IPS-20b (cell line): ENCODE data around the gene DPM3.
A peak's percentile ranks its signal among the peaks of the same experiment; 100 is the strongest.

Experiments
- H3K27ac ChIP-seq: one replicate; pipeline ENCODE4 v1.5.1; 2013; ENCODE audit warnings: low read length
- H3K27me3 ChIP-seq: 2 replicates; pipeline ENCODE4 v1.6.1; 2013; ENCODE audit warnings: mild to moderate bottlenecking, low read length, inconsistent platforms; ENCODE audit not compliant: insufficient read depth
- H3K36me3 ChIP-seq: 2 replicates; pipeline ENCODE4 v1.6.1; 2013; ENCODE audit warnings: low read depth, mild to moderate bottlenecking, inconsistent platforms, low read length, moderate library complexity; ENCODE audit not compliant: insufficient read depth
- H3K4me1 ChIP-seq: 2 replicates; pipeline ENCODE4 v1.6.1; 2013; ENCODE audit warnings: mild to moderate bottlenecking, control low read depth, inconsistent platforms, low read length, moderate library complexity; ENCODE audit not compliant: insufficient read depth
- H3K4me3 ChIP-seq: 2 replicates; pipeline ENCODE4 v1.5.1; 2013; ENCODE audit warnings: mild to moderate bottlenecking, low read length, inconsistent platforms
- H3K9ac ChIP-seq: 2 replicates; pipeline ENCODE4 v1.6.1; 2013; ENCODE audit warnings: low read depth, mild to moderate bottlenecking, inconsistent platforms, low read length, moderate library complexity
- H3K9me3 ChIP-seq: 2 replicates; pipeline ENCODE4 v1.6.1; 2013; ENCODE audit warnings: mild to moderate bottlenecking, low read depth, low read length, inconsistent platforms; ENCODE audit not compliant: insufficient read depth

Gene DPM3

DNA sequence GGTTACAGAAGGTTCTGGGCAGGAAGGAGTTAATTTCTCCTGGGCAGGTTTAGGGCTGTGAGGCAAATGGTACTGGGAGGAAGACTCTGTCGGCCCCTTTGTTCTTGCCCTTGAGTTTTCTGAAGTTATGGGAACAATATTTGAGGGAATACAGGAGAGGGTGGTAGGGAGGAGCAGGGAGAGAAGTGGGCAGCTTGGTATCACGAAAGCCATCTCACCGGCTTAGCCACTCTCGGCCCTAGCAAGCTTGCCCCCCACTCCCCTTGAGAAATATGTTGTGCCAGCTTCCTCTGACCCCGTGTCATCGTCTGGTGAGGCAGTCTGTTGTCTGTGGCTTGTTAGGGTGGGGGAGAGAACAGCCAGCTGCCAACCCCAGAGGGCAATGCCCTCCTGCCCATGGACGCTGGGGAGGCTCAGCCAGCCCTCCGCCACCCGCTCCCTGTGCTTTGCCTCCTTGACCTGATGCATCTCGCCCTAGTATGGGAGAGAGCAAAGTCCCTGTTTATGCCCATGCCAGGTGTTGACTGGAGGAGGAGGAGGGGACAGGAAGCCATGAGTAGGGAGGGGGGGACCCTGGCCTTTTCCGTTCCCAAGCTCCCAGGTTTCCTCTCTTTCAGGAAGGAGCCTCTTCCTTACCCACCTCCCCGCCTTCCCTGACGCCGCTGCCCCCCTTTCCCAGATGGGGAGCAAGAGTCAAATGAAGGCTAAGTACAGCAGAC is 11.4 kb downstream of the DPM3 start:
- no peak overlapping the region for H3K27ac ChIP-seq
- H3K36me3 ChIP-seq, result peaks cover 6% of the 10 kb centered on the region
- H3K4me1 ChIP-seq, result peaks cover 39% of the 10 kb centered on the region
- peaks cover 79% of the 10 kb centered on the region for H3K27me3 ChIP-seq
- H3K4me3 ChIP-seq, result peak overlapping the region; percentile 63
- peak overlapping the region; percentile 36; the same call in 1 of the 2 replicates for H3K9ac ChIP-seq
- H3K9me3 ChIP-seq, result no peaks in the 10 kb centered on the region

DNA sequence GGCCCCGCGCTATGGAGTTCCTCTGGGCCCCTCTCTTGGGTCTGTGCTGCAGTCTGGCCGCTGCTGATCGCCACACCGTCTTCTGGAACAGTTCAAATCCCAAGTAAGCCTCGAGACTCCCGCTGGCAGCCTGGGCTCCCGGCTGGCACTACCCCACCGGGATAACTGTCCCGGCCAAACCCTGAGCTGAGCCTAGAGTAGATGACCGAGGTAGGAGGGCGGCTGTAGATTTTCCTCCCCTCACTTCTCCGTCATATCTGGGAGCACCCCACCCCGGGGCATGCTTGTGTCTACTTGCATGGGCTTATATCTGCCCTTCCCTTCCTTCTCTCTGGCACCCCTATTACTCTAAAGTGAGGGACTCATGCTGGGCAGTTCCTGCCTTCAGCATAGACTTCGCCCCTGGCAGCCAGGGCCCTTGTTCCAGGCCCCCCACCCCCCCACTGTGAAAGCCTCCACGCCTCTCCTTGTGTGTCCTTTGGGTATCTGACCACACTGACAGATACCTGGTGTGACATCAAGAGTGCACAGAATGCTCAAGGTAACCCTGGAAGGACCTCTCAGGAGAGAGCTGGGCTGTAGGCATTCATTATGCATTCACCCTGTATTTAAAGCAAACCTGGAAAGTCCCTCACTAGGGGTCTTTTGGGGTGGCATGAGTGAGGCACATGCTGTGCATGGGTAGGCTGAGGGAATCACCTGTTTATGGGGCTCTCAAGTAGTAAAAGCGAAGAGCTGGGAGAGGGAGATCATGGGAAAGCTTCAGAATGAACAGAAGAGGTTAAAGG is 12.2 kb downstream of the DPM3 start:
- Histone ChIP-seq H3K4me1 (peaks cover 39% of the 10 kb centered on the region), H3K9me3 (no peaks in the 10 kb centered on the region), H3K9ac (no peak overlapping the region), H3K27ac (no peak overlapping the region), H3K4me3 (peak overlapping the region; percentile 63), H3K36me3 (peaks cover 6% of the 10 kb centered on the region), H3K27me3 (peaks cover 84% of the 10 kb centered on the region)

DNA sequence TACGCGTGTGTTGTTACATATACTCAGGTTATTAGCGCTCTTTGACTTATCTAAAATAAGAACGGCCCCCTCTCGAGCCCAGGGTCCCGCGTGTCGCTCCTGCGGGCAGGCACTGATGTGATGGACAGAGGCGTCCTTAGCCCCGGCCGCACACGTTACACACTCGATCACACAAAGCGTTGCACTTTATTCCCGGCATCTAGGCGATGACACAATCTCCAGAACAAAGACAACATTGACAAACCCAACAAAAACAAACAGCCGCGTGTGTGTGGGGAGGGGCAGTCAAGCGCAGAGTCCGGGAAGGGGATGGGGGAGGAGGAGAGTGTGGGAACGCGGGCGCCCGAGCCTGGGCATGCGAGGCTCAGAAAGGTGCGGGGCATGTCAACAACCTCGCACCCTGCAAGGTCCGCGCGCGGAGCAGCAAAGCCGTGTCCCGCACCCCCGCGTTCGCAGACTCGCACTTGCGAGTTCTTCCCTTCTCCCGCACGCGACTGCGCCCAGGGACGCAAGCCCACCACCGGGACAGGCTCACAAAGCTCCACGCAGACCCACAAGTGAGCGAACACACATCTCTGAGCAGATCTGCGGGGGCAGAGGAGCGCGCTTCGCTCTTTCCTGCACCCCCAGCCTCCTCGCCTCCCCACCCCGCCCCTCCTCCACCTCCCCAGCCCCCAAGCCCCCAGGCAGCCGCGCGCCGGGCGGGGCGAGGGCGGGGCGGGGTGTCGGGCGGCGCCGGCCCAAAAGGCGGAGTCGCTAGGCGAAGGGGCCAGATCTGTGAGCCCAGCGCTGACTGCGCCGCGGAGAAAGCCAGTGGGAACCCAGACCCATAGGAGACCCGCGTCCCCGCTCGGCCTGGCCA is 13.0 kb downstream of the DPM3 start, which contains the start of gene EFNA1:
EFNA1 (plus strand) TSS at position 772 of the 862 bp plus-strand sequence. CDS start 102 bp downstream, outside the sequence.
- no peaks in the 10 kb centered on the region for H3K9me3 ChIP-seq
- peaks cover 6% of the 10 kb centered on the region for H3K36me3 ChIP-seq
- H3K4me1 ChIP-seq, result peaks cover 39% of the 10 kb centered on the region
- peaks cover 93% of the 10 kb centered on the region for H3K27me3 ChIP-seq
- H3K4me3 ChIP-seq, result peak within 1 kb of the TSS; percentile 63
- no peak within 1 kb of the TSS for H3K27ac ChIP-seq
- peak within 1 kb of the TSS; percentile 36; the same call in 1 of the 2 replicates for H3K9ac ChIP-seq

DNA sequence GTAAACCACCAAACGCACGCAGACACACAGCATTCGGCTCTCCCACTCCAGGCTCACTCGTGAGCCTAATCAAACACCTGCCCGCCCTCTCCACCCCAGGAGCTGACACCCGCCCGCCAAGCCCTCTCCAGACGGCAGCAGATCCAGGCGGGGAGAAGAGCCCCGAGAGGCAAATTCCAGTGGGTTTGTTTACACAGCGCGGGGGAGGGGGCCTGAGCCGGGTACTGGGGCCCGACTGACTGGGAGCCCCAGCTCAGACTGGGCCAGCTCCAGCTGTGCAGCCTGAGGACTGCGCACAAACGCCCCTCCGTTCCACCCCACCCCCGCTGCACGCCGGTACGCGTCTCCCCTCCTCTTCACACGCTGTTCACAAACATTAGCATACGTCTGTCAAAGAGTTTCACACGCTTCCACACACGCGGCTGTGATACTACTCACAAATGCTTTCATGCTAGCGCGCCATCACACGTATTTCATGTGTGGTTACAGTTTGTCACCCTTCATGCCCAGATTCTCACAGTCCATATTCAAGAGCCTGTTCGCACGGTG is 13.7 kb downstream of the DPM3 start:
- no peaks in the 10 kb centered on the region for H3K9me3 ChIP-seq
- peaks cover 2% of the 10 kb centered on the region for H3K36me3 ChIP-seq
- no peak overlapping the region for H3K27ac ChIP-seq
- H3K4me1 ChIP-seq, result peaks cover 39% of the 10 kb centered on the region
- peak overlapping the region; percentile 63 for H3K4me3 ChIP-seq
- peaks cover 95% of the 10 kb centered on the region for H3K27me3 ChIP-seq
- H3K9ac ChIP-seq, result no peak overlapping the region

DNA sequence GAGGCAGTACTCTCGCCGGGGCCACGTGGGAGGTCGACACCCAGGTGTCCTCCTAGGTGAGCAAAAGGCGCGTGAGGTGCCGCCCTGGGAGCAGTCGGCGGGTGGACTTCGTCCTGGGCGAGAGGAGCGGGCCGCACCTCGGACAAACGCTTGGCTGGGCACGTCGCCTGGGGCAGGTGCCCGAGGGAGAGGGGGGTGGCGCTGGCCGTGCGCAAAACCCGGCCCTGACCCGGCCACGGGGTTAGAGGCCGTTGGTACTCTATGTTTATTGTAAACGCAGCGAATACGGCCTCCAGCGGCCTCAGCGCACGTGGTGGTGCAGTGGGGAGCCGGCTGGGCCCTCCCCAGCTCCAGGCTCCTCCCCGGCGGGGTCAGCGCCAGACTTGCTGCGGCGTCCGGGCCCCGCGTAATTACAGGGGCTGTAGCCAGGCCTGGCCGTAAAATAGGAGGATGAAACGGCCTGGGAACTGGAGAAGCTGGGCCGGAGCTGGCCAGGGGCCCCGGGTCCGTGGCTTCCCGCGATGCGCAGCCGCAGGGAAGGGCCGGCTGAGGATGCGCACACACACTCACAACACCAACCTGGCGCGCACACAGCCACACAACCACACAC is 14.3 kb downstream of the DPM3 start:
- Histone ChIP-seq H3K9me3 (no peaks in the 10 kb centered on the region), H3K4me1 (peaks cover 39% of the 10 kb centered on the region), H3K36me3 (no peaks in the 10 kb centered on the region; the same call in 1 of the 2 replicates), H3K9ac (no peak overlapping the region), H3K4me3 (peak overlapping the region; percentile 63; the same call in 1 of the 2 replicates), H3K27me3 (peaks cover 89% of the 10 kb centered on the region), H3K27ac (no peak overlapping the region)

DNA sequence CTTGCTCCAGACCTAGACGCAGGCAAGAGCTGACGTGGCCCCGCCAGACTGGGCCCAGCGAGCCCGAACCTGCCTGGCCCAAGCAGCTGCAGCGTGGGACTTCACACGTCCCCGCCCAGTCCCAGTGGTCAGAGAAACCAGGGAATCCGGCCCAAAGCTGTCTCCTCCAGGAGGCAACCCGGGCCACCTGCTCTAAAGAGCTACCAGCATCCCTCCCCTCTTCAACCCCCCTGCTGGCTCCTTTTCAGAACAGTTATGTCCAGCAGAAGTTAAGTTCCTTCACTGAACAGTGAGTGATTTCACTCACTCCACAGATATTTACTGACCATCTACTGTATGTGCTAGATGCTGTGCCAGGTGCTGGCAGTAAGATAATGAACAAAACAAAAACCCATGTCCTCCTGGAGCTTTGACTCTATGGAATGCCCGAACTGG is 14.8 kb downstream of the DPM3 start:
- Histone ChIP-seq H3K27me3 (peaks cover 87% of the 10 kb centered on the region), H3K4me3 (peak overlapping the region; percentile 63; the same call in 1 of the 2 replicates), H3K36me3 (no peaks in the 10 kb centered on the region), H3K4me1 (peaks cover 35% of the 10 kb centered on the region), H3K9me3 (no peaks in the 10 kb centered on the region), H3K27ac (no peak overlapping the region), H3K9ac (no peak overlapping the region)

DNA sequence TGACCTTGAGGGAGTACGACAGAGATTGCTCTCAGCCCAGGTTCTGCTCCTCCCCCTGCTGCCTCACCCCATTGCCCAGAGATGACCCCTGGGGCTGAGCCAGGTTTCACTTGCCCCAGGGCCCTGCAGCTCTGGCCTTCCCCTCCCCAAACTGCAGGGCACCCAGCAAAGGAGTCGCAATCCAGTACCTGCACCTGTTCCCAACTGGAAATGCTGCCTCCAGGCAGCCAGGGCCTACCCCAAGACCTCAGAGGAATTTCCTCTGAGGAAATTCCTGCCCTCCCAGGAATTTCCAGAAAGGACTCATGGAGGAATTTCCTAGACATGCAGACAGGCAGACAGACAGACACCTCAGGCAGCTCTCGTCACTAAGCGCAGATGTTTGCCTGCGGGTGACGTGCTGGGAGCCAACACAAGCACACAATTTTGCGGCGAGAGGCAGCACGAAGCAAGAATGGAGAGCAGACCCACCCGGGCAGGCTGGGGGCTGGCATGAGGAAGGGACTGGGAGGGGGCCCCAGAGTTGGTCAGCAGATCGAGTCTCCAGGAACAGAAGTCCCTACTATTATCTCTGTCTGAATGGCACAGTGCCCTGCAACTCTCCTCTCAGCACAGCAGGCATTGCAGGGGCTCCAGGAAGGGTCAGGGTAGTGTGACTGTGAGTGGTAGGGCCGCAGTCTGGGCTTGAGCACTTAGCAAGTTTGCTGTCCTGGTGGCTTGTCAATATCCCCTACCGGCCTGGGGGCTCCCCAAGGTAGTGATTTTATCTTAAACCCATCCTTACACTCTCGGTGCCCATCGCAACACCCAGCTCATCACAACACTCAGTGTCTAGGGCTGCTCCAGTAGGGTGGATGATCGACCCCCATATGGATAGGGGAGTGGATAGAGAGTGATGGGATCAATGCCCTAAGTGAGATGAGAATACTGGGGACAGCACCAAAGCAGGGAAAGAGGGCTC is 15.5 kb downstream of the DPM3 start:
- no peak overlapping the region for H3K9ac ChIP-seq
- no peaks in the 10 kb centered on the region for H3K9me3 ChIP-seq
- H3K4me1 ChIP-seq, result peaks cover 32% of the 10 kb centered on the region
- peaks cover 83% of the 10 kb centered on the region for H3K27me3 ChIP-seq
- no peaks in the 10 kb centered on the region for H3K36me3 ChIP-seq
- H3K4me3 ChIP-seq, result no peak overlapping the region
- H3K27ac ChIP-seq, result no peak overlapping the region

DNA sequence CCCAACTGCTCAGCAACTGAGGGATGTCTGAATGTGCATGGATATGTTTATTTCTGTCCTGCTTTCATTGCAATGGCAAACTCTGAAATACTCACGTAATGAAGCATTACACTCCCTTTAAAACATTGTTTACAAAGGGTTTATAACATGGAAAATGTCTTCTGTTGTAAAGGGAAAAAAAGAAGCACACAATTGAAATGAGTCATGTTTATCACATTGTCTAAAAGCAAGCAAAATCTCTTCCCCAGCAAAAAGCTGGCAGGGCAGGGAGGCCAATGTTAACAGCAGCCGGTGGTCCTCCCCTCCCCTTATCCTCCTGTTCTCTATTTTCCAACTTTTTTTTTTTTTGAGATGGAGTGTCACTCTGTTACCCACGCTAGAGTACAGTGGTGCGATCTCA is 16.5 kb downstream of the DPM3 start:
- Histone ChIP-seq H3K27me3 (peaks cover 79% of the 10 kb centered on the region), H3K36me3 (no peaks in the 10 kb centered on the region), H3K9ac (no peak overlapping the region), H3K9me3 (no peaks in the 10 kb centered on the region), H3K4me1 (peaks cover 24% of the 10 kb centered on the region), H3K27ac (no peak overlapping the region), H3K4me3 (no peak overlapping the region)

DNA sequence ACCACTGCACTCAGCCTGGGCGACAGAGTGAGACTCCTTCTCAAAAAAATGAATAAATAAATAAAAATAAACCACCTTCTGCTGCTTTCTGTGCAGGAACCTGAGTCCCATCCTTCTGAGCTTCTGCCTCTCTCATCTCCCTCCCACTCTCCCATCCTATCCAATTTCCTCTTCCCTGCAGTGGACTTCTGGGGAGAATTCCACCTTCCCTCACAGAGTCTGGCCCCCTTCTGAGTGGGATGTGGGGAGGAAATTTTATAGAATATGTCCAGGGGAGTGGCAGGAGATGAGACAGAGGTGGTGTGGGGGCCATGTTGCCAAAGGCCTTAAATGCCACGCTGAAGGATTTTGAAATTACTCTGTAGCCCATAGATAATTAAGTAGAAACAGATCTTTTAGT is 18.0 kb downstream of the DPM3 start:
- no peak overlapping the region for H3K9ac ChIP-seq
- no peaks in the 10 kb centered on the region for H3K36me3 ChIP-seq
- peaks cover 15% of the 10 kb centered on the region for H3K4me1 ChIP-seq
- H3K27me3 ChIP-seq, result peaks cover 69% of the 10 kb centered on the region
- H3K27ac ChIP-seq, result no peak overlapping the region
- no peak overlapping the region for H3K4me3 ChIP-seq
- no peaks in the 10 kb centered on the region for H3K9me3 ChIP-seq

DNA sequence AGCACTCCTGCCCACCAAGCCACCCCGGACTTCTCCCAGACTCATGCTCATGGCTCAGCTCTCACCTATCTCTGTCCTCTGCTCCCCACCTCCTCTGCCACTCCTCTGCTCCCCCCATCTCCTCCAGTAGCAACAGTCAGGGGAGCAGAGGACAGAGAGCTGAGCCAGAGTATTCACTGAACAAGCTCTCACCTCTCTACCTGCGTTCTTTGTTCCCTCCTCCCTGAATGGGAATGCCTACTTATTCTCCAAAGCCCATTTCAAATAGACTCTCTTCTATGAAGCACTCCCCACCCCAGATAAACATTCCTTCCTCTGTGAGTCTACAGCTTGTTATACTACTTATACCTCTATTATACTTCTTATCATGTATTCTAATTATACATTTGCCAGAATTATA is 19.1 kb downstream of the DPM3 start:
- Histone ChIP-seq H3K9ac (no peak overlapping the region), H3K27ac (no peak overlapping the region), H3K27me3 (peaks cover 58% of the 10 kb centered on the region), H3K4me1 (peaks cover 9% of the 10 kb centered on the region), H3K9me3 (no peaks in the 10 kb centered on the region), H3K36me3 (no peaks in the 10 kb centered on the region), H3K4me3 (no peak overlapping the region)
